GM23338 (cell line): ENCODE data around the gene SLC9A9. TPM values are rescaled to one million over a fixed set of nuclear protein-coding genes. Genes with fewer than 3 reads are reported as not detected.

Experiments
- ATAC-seq: fragments of 200-7000 bp; cut with Tn5 transposase; 3 replicates; pipeline ENCODE4 v1.9.1; 2020
- DNase-seq: peaks from one replicate; pipeline ENCODE4 v3.0.0-alpha.2; 2015; ENCODE audit warnings: low spot score
- H2AFZ ChIP-seq: fragments of 200-600 bp; sonication (generic); 2 replicates; pipeline ENCODE4 v1.8.0; 2016; ENCODE audit warnings: antibody characterized with exemption, mild to moderate bottlenecking, moderate library complexity
- H3F3A ChIP-seq: fragments of 200-600 bp; sonication (generic); replicated peaks from 2 replicates; pipeline ENCODE4 v1.8.0; 2017; ENCODE audit warnings: antibody characterized with exemption, mixed run types, low read depth
- H3K27ac ChIP-seq: fragments of 200-600 bp; sonication (generic); 2 replicates; pipeline ENCODE4 v1.6.1; 2016; ENCODE audit warnings: low read depth
- H3K27me3 ChIP-seq: fragments of 200-600 bp; sonication (generic); 2 replicates; pipeline ENCODE4 v1.8.0; 2016; ENCODE audit warnings: mild to moderate bottlenecking, mixed run types, moderate library complexity; ENCODE audit not compliant: insufficient read depth
- H3K36me3 ChIP-seq: fragments of 200-600 bp; sonication (generic); 2 replicates; pipeline ENCODE4 v1.8.0; 2016; ENCODE audit warnings: mild to moderate bottlenecking; ENCODE audit not compliant: insufficient read depth
- H3K4me1 ChIP-seq: fragments of 200-600 bp; sonication (generic); 2 replicates; pipeline ENCODE4 v1.8.0; 2016; ENCODE audit warnings: mild to moderate bottlenecking, moderate library complexity; ENCODE audit not compliant: insufficient read depth
- H3K4me2 ChIP-seq: fragments of 200-600 bp; sonication (generic); 2 replicates; pipeline ENCODE4 v1.7.1; 2017; ENCODE audit warnings: mixed run types
- H3K4me3 ChIP-seq: fragments of 200-600 bp; sonication (generic); 2 replicates; pipeline ENCODE4 v1.6.1; 2016; ENCODE audit warnings: mixed run types
- H3K79me2 ChIP-seq: fragments of 200-600 bp; sonication (generic); replicated peaks from 2 replicates; pipeline ENCODE4 v1.8.0; 2017; ENCODE audit warnings: mild to moderate bottlenecking; ENCODE audit not compliant: insufficient read depth
- H3K9me2 ChIP-seq: fragments of 200-600 bp; sonication (generic); 2 replicates; pipeline ENCODE4 v1.8.0; 2017; ENCODE audit not compliant: insufficient read depth
- H4K20me1 ChIP-seq: fragments of 200-600 bp; sonication (generic); replicated peaks from 2 replicates; pipeline ENCODE4 v1.8.0; 2017; ENCODE audit warnings: mild to moderate bottlenecking; ENCODE audit not compliant: insufficient read depth
- H3K27ac Mint-ChIP-seq: 2 replicates; pipeline ENCODE4 v1.8.0; 2020; ENCODE audit warnings: inconsistent platforms, mild to moderate bottlenecking, moderate library complexity, mixed read lengths
- H3K27me3 Mint-ChIP-seq: 3 replicates; pipeline ENCODE4 v1.8.0; 2022; ENCODE audit warnings: low read depth, mild to moderate bottlenecking, moderate library complexity, mixed read lengths, inconsistent platforms; ENCODE audit not compliant: insufficient read depth, poor library complexity
- H3K36me3 Mint-ChIP-seq: 3 replicates; pipeline ENCODE4 v1.8.0; 2021; ENCODE audit warnings: low read depth, mild to moderate bottlenecking, inconsistent platforms, moderate library complexity, mixed read lengths
- H3K4me1 Mint-ChIP-seq: 3 replicates; pipeline ENCODE4 v1.8.0; 2020; ENCODE audit warnings: mild to moderate bottlenecking, inconsistent platforms, mixed read lengths
- H3K4me3 Mint-ChIP-seq: 3 replicates; pipeline ENCODE4 v1.8.0; 2021; ENCODE audit warnings: moderate library complexity, mild to moderate bottlenecking, inconsistent platforms, mixed read lengths
- H3K9me3 Mint-ChIP-seq: 3 replicates; pipeline ENCODE4 v1.8.0; 2020; ENCODE audit warnings: moderate library complexity, mild to moderate bottlenecking, inconsistent platforms, mixed read lengths
- CREB1 ChIP-seq: fragments of 250-450 bp; sonication (Bioruptor Pico); IDR thresholded peaks from 2 replicates; pipeline ENCODE4 v1.5.0; 2020; ENCODE audit warnings: low read depth, mild to moderate bottlenecking, moderate library complexity
- CTCF ChIP-seq, 2 experiments: fragments of 200-600 bp in 1 of 2; sonication (generic) in 1 of 2; conservative IDR thresholded peaks; 2 replicates each; pipeline versions ENCODE4 v1.5.1 to v1.6.1; 2016 to 2017; ENCODE audit warnings: antibody characterized with exemption in 2 of 2, low read depth in 2 of 2, mild to moderate bottlenecking in 2 of 2, moderate library complexity in 1 of 2
- ETS1 ChIP-seq: IDR thresholded peaks from 2 replicates; pipeline ENCODE4 v1.6.1; 2016; ENCODE audit warnings: antibody characterized with exemption
- EZH2 ChIP-seq: fragments of 200-600 bp; sonication (generic); IDR thresholded peaks from one replicate; pipeline ENCODE4 v1.8.0; 2017; ENCODE audit warnings: antibody characterized with exemption, mild to moderate bottlenecking, low read depth; ENCODE audit not compliant: unreplicated experiment
- EZH2phosphoT487 ChIP-seq: fragments of 200-600 bp; sonication (generic); IDR thresholded peaks from one replicate; pipeline ENCODE4 v1.8.1; 2018; ENCODE audit warnings: antibody characterized with exemption; ENCODE audit not compliant: unreplicated experiment
- JUNB ChIP-seq: IDR thresholded peaks from one replicate; pipeline ENCODE4 v1.6.1; 2016; ENCODE audit warnings: antibody characterized with exemption; ENCODE audit not compliant: unreplicated experiment
- NANOG ChIP-seq: IDR thresholded peaks from 2 replicates; pipeline ENCODE4 v1.6.1; 2016; ENCODE audit warnings: antibody characterized with exemption, borderline replicate concordance
- POLR2AphosphoS5 ChIP-seq: IDR thresholded peaks from 2 replicates; pipeline ENCODE4 v1.6.1; 2016; ENCODE audit warnings: antibody characterized with exemption, low read depth
- REST ChIP-seq: IDR thresholded peaks from one replicate; pipeline ENCODE4 v1.6.1; 2018; ENCODE audit warnings: antibody characterized with exemption; ENCODE audit not compliant: unreplicated experiment
- STAT1 ChIP-seq: IDR thresholded peaks from one replicate; pipeline ENCODE4 v1.6.1; 2016; ENCODE audit warnings: antibody characterized with exemption; ENCODE audit not compliant: unreplicated experiment
- ZNF114 ChIP-seq: fragments of 250-450 bp; sonication (Bioruptor Pico); IDR thresholded peaks from 2 replicates; pipeline ENCODE4 v1.5.0; 2020; ENCODE audit warnings: mild to moderate bottlenecking, moderate library complexity
- ZNF331 ChIP-seq: fragments of 250-450 bp; sonication (Bioruptor Pico); IDR thresholded peaks from 2 replicates; pipeline ENCODE4 v1.5.0; 2020; ENCODE audit warnings: low read depth, mild to moderate bottlenecking, moderate library complexity
- ZNF462 ChIP-seq: fragments of 250-450 bp; sonication (Bioruptor Pico); IDR thresholded peaks from 2 replicates; pipeline ENCODE4 v1.5.0; 2020; ENCODE audit warnings: mild to moderate bottlenecking, moderate library complexity
- polyA plus RNA-seq: library from polyadenylated mRNA; unstranded; fragments of >200 nt; fragmentation: Nextera tagmentation; extraction: Ambion mirVana; gene quantifications from 2 replicates; pipeline ENCODE4 v1.2.1, GENCODE V29; 2016
- total RNA-seq: library from RNA; depleted of rRNA; stranded (reverse); fragments of >200 nt; shearing (Covaris generic); gene quantifications from 2 replicates; pipeline ENCODE4 v1.2.3, GENCODE V29; 2014

SLC9A9 gene
- total and polyA plus RNA-seq, 2 experiments from 2014 or later = 1.3 to 1.6 TPM

GRCh38 chr3:143814443-143814889 is 33.8 kb downstream of the SLC9A9 start:
- Histone ChIP-seq H4K20me1 (no peaks in the 10 kb centered on the region), H2AFZ (no peak overlapping the region), H3K9me2 (no peaks in the 10 kb centered on the region), H3K79me2 (no peaks in the 10 kb centered on the region), H3K27ac (no peak overlapping the region), H3K27me3 (no peaks in the 10 kb centered on the region), H3K36me3 (no peaks in the 10 kb centered on the region), H3K4me3 (no peak overlapping the region), H3K4me2 (no peak overlapping the region), H3K4me1 (no peaks in the 10 kb centered on the region), H3F3A (no peaks in the 10 kb centered on the region)
- DNase-seq = no peak
- Mint-ChIP-seq H3K4me1 (peaks cover 3% of the 10 kb centered on the region; the same call in 1 of the 3 replicates), H3K27me3 (peaks cover 2% of the 10 kb centered on the region), H3K9me3 (no peaks in the 10 kb centered on the region; the same call in 2 of the 3 replicates), H3K36me3 (no peaks in the 10 kb centered on the region), H3K4me3 (no peak overlapping the region), H3K27ac (no peak overlapping the region)
- ATAC-seq = no peak
- TF ChIP-seq ZNF114 (CRISPR knock-in tag) = no peak
- no peak for TF ChIP-seq NANOG
- TF ChIP-seq EZH2 = no peak
- no peak for TF ChIP-seq JUNB
- no peak for TF ChIP-seq EZH2phosphoT487
- TF ChIP-seq POLR2AphosphoS5 = no peak
- no peak for TF ChIP-seq CTCF (conservative IDR thresholded peaks at IDR 0.05; ENCODE audit: low read depth in 2 of 2)
- TF ChIP-seq CREB1 = no peak
- TF ChIP-seq STAT1 = no peak
- TF ChIP-seq ZNF462 (CRISPR knock-in tag) = no peak
- no peak for TF ChIP-seq ZNF331
- TF ChIP-seq REST = no peak
- no peak for TF ChIP-seq ETS1
